ENCODE data around the gene AP2S1.
"Not testable (repeated sequence)": the region's sequence is repeated elsewhere in the genome, so short reads cannot be mapped to it uniquely, and the experiment has no call there.

- TF ChIP-seq, protein P1, sequence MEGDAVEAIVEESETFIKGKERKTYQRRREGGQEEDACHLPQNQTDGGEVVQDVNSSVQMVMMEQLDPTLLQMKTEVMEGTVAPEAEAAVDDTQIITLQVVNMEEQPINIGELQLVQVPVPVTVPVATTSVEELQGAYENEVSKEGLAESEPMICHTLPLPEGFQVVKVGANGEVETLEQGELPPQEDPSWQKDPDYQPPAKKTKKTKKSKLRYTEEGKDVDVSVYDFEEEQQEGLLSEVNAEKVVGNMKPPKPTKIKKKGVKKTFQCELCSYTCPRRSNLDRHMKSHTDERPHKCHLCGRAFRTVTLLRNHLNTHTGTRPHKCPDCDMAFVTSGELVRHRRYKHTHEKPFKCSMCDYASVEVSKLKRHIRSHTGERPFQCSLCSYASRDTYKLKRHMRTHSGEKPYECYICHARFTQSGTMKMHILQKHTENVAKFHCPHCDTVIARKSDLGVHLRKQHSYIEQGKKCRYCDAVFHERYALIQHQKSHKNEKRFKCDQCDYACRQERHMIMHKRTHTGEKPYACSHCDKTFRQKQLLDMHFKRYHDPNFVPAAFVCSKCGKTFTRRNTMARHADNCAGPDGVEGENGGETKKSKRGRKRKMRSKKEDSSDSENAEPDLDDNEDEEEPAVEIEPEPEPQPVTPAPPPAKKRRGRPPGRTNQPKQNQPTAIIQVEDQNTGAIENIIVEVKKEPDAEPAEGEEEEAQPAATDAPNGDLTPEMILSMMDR (IDR thresholded peaks at IDR 0.05) = not testable (repeated sequence)
- TF ChIP-seq POLR2AphosphoS5, POLR2A (IDR thresholded peaks at IDR 0.05): not testable (repeated sequence)
Observed at GRCh38 chr19:46804432-46804831, 46.2 kb downstream of the AP2S1 start.
